HG02884 (cell line): ENCODE results near the gene DNHD1.

Source experiments
- ATAC-seq: cut with Tn5 transposase; IDR thresholded peaks from one replicate; pipeline ENCODE4 v1.9.1; 2021; ENCODE audit warnings: mild to moderate bottlenecking, moderate library complexity; ENCODE audit not compliant: unreplicated experiment

Gene DNHD1

DNA sequence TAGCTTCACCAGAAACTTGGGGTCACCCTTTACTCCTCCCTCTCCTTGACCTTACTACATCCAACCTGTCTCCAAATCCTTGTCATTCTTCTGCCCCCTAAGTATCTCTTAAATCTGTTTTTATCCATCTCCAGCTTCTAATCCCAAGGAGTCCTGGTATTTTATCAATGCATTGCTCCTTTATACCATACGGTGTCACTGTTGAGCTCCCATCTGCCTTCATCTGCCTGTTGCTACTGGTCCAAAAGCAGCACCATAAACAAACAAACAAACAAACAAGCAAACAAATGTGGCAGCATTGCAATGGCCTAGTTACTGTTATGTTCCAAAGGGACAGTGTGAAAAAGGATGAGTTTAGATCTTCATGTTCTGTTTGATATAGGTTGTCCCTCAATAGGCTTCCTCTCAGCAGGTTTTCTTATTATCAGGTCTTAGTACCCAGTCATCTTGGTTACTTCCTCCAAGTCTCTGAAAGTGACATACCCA lies 34.2 kb downstream of the DNHD1 start:
- ATAC-seq, result no peak

DNA sequence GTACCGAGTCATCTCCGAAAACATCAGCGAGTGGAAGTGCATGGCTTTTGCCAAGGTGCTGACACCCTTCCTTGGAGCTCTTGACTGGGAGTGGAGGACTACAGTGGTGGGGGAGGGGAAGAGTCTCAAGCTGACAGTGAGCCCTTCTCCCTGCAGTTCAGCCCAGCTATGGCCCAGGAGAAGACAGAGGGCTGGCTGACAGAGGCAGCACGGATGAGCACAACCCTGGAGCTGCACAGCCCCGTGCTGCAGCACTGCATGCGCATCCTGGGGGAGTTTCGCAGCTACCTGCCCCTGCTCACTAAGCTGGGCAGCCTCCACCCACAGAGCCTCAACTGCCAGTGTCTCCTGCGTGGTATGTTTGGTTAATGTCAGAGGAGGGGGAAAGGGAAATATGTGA lies 41.4 kb downstream of the DNHD1 start:
- ATAC-seq, result no peak

DNA sequence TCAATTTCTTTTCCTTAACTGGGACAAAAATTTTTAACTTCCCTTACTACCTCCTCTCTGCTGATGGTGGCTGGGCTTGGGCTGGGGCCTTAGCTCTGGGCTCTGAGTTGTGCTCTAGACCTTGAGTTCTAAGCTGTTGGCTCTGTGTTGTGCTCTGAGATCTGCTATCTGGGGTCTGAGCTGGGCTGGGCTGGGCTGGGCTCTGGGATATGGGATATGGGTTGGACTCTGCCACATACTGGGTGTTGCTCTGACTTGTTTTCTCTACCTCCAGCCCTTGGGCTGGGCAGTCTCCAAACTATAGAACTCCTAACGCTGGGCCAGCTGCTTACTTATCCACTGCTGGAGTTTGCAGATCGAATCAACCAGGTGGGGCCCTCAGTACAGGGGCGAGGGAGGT lies 41.9 kb downstream of the DNHD1 start:
- no peak for ATAC-seq

- no peak for ATAC-seq
Observed at GRCh38 chr11:6539748-6540268, 42.7 kb downstream of the DNHD1 start.

- no peak for ATAC-seq
Observed at GRCh38 chr11:6541356-6541755, 44.3 kb downstream of the DNHD1 start.

- no peak for ATAC-seq
Observed at GRCh38 chr11:6542727-6543126, 45.6 kb downstream of the DNHD1 start.

GRCh38 chr11:6544921-6545850 lies 48.1 kb downstream of the DNHD1 start:
- ATAC-seq, result no peak

DNA sequence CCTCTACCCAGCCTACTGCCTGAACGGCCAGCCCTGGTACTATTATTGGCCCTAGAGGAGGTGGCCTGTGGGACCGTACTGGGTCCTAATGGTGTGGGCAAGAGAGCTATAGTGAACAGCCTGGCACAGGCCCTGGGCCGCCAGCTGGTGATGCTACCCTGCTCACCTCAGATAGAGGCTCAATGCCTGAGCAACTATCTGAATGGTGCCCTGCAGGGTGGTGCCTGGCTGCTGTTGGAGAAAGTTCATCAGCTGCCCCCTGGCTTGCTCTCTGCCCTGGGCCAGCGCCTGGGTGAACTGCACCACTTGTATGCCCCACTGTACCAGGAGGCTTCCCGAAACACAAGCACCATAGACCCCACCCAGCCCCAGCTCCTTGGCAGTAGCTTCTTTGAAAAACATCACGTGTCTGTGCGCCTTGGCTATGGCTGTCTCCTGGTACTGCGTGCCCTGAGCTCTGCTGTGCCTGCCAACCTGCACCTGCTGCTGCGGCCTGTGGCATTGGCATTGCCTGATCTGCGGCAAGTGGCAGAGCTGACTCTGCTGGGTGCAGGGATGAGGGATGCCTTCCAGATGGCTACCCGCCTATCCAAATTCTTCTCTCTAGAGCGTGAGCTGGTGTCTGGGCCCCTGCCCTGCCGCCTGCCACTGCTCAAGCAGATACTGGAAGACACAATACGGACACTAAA lies 49.0 kb downstream of the DNHD1 start:
- no peak for ATAC-seq

- no peak for ATAC-seq
Observed at GRCh38 chr11:6546735-6547134, 49.7 kb downstream of the DNHD1 start.

GRCh38 chr11:6547177-6547576 lies 50.1 kb downstream of the DNHD1 start:
- no peak for ATAC-seq

- no peak for ATAC-seq
Observed at GRCh38 chr11:6548121-6548520, 51.0 kb downstream of the DNHD1 start.

DNA sequence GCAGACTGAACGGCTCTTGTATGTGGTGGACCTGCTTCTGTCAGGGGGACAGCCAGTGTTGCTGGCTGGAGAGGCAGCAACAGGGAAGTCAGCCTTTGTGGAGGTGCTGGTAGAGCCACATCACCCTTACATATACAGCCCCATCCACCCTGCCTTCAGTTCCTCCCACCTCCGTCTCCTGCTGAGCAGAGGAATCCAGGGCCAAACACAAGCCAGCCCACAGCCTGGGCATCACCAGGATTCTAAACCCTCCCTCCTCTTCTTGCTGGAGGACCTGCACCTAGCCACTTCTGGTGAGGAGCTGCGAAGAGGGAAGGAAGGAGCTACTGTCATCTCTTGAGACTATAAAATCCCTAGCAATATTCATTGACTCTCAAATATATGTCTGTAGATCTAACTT lies 51.6 kb downstream of the DNHD1 start:
- ATAC-seq, result no peak

DNA sequence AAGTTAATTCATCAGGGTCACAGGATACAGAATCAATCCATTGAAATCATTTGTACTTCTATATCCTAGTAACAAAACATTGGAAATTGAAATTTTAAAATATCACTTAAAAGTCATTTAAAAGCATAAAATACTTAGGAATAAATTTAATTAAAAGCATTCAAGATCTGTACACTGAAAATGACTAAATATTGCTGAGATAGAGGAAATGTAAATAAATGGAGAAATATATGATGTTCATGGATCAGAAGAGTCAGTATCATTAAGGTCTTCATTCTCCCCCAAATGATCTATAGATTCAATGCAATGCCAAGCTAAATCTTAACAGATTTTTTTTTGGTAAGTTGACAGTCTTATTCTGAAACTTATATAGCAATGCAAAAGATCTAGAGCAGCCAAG lies 56.6 kb downstream of the DNHD1 start:
- ATAC-seq, result no peak

DNA sequence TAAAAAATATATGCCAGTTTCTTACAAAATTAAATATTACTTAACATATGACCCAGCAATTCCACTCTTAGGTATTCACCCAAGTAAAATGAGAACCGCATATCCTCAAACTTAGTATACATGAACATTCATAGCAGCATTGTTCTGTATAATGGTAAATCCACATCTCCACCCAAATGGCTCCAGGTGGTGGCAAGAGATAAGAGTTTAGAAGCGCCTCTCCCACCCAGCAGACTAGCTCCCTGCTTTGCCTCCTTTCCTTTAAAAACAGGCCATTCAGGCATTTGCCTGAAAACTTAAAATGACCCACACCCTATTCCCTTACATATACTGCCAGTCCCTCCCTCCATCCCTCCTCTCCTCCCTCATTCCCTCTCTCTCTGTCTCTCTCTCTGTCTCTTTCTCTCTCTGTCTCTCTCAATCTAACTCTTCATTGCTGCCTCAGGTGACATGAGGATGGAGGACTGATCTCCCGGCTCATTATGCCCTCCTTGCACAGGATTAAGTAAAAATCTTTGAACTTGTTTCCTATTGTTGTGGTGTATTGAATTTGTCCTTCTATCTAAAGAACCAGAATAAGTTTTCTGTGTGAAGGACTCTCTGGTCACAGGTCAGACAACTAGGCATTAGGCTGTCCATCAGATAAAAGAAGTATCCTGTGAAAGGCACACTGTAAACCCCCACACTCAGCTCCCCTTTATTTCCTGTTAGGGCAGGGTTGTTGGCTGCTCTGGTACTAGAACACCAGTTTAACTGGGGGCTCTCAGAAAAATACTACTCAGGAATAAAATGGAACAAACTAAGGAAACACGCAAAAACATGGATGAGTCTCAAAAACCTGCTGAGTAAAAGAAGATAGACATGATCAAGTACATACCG lies 58.0 kb downstream of the DNHD1 start:
- ATAC-seq, result no peak

GRCh38 chr11:6556139-6556949 lies 59.3 kb downstream of the DNHD1 start:
- ATAC-seq, result no peak

DNA sequence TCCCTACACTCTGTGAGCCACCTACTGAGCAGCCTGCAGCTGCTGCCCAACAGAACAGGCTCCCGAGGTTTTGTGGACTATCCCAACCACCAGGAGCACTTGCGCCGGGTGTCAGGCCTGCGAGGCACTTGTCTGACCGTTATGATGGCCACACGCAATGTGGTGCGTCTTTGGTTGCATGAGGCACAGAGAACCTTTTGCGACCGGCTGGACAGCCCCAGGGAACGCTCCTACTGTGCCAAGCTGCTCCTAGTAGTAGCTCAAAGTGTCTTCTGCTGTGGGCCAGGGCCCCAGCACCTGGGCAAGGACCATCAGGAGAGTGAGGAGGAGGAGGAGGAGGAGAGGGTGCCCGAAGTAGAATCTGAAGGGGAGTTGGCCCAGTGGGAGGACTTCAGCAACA lies 60.0 kb downstream of the DNHD1 start:
- ATAC-seq, result no peak

DNA sequence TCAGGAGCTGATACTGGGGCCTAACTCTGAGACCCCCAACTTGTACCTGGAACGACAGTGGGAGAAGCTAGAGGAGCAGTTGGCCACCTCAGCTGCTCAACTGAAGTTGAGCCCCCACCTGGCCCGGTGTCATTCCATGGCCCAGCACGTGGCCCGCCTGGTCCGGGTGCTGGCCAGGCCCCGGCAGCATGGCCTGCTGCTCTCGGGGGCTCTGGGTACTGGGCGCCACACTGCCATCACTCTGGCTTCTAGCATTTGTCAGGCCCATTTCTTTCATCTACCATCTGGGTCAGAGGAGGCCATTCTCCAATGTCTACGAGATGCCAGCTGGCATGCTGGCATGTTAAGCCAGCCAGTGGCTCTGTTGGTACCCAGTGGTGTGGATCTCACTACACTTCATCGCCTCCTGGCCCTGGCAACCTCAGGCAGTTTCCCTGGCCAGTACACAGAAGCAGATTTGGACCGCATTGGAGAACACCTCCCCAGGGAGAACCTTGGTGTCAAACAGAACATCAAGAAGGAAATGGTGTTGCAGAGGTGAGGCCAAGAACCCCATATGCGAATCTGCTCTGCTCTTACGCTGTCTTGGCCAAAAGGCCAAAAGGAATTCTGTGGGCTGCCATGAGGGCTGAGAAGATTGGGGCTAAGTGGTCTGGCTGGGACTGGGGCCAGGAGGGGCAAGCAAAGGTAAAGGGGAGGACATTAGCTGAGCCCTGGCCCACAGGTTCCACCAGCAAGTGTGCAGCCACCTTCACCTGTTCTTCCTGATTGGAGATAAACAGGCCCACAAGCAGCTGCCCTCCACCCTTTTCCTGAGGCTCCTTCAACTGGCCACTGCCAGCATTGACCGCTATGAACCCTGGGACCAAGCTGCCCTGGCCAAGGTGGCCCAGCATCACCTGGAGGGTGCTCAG lies 60.9 kb downstream of the DNHD1 start:
- ATAC-seq, result no peak

DNA sequence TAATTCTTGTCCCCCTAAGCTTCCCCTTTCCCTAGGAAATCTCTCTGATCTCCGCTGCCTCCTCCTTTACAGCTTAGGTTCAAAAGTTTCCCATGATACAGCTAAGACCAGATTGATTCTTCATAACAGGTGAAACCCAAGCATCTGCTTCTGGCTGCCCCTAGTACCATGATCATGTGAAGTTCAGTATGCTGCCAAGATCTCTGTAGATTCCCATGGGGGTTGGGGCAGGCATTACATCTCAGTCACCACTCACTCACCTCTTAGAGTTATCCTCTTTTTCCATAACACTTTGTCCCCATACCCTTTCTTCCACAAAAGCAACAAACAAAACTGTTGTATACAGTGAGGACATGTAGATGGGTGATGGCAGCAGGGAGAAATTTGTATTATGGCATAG lies 62.3 kb downstream of the DNHD1 start:
- ATAC-seq, result no peak

- ATAC-seq, result no peak
Observed at GRCh38 chr11:6561288-6561687, 64.2 kb downstream of the DNHD1 start.
